ENCODE results near the gene TOPBP1. TPM values are rescaled to one million over a fixed set of nuclear protein-coding genes. Genes with fewer than 3 reads are reported as not detected.
"Not testable (repeated sequence)": the region's sequence is repeated elsewhere in the genome, so short reads cannot be mapped to it uniquely, and the experiment has no call there.

TOPBP1 gene
- total RNA-seq, 1 donor from 2014 or later = 18.1 TPM

DNA sequence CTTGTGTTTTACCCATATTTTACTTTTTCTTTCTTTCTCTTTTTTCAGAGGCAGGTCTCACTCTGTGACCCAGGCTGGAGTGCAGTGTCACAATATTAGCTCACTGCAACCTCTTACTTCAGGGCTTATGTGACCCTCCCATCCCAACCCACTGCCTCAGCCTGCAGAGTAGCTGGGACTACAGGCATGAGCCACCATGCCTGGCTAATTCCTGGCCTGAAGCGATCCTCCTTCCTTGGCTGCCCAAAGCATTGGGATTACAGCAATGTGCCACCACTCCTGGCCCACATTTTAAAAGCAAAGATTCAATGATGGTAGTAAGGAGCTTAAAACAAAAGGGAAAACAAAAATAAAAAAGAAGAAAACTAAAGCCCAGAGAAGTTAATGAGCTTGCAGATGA, 99.4 kb downstream of the TOPBP1 start:
- TF ChIP-seq, protein P1, sequence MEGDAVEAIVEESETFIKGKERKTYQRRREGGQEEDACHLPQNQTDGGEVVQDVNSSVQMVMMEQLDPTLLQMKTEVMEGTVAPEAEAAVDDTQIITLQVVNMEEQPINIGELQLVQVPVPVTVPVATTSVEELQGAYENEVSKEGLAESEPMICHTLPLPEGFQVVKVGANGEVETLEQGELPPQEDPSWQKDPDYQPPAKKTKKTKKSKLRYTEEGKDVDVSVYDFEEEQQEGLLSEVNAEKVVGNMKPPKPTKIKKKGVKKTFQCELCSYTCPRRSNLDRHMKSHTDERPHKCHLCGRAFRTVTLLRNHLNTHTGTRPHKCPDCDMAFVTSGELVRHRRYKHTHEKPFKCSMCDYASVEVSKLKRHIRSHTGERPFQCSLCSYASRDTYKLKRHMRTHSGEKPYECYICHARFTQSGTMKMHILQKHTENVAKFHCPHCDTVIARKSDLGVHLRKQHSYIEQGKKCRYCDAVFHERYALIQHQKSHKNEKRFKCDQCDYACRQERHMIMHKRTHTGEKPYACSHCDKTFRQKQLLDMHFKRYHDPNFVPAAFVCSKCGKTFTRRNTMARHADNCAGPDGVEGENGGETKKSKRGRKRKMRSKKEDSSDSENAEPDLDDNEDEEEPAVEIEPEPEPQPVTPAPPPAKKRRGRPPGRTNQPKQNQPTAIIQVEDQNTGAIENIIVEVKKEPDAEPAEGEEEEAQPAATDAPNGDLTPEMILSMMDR (IDR thresholded peaks at IDR 0.05) = no peak
- no peaks in the 10 kb centered on the region for H3K27me3 Mint-ChIP-seq (ENCODE audit: low read depth)
- H3K4me1 Mint-ChIP-seq (ENCODE audit: low read depth) = peaks cover 14% of the 10 kb centered on the region
- H3K27ac Mint-ChIP-seq (ENCODE audit: unreplicated experiment) = no peak overlapping the region
- H3K4me3 Mint-ChIP-seq (ENCODE audit: unreplicated experiment) = no peak overlapping the region
- peaks cover 2% of the 10 kb centered on the region for H3K9me3 Mint-ChIP-seq (ENCODE audit: low read depth)
- no peak for DNase-seq (ENCODE audit: low spot score)
- no peaks in the 10 kb centered on the region for H3K36me3 Mint-ChIP-seq (ENCODE audit: low read depth)

DNA sequence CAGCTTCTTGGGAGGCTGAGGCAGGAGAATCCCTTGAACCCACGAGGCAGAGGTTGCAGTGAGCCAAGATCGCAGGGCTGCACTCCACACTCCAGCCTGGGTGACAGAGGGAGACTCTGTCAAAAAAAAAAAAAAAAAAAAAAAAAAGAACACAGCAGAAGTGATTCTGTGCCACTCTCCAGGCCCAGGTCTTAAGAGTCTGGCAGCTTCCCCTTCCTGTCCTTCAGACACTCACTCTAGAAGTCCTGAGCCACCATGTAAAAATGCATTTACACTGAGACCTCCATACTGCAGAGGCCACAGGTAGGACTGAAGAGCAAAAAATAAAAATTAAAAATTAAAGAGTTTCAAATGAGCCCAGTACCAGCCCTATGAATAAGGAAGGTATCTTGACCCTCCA, 100.1 kb downstream of the TOPBP1 start:
- TF ChIP-seq, protein P1 (IDR thresholded peaks at IDR 0.05) = no peak
- Mint-ChIP-seq H3K4me1 (ENCODE audit: low read depth) (peaks cover 14% of the 10 kb centered on the region), H3K9me3 (ENCODE audit: low read depth) (peaks cover 2% of the 10 kb centered on the region), H3K27ac (ENCODE audit: unreplicated experiment) (no peak overlapping the region), H3K36me3 (ENCODE audit: low read depth) (no peaks in the 10 kb centered on the region), H3K27me3 (ENCODE audit: low read depth) (no peaks in the 10 kb centered on the region), H3K4me3 (ENCODE audit: unreplicated experiment) (no peak overlapping the region)
- DNase-seq (ENCODE audit: low spot score) = no peak

DNA sequence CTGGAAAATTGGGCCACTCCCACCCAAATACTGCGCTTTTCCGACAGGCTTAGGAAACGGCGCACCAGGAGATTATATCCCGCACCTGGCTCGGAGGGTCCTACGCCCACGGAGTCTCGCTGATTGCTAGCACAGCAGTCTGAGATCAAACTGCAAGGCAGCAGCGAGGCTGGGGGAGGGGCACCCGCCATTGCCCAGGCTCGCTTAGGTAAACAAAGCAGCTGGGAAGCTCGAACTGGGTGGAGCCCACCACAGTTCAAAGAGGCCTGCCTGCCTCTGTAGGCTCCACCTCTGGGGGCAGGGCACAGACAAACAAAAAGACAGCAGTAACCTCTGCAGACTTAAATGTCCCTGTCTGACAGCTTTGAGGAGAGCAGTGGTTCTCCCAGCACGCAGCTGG, 110.2 kb downstream of the TOPBP1 start:
- peaks cover 21% of the 10 kb centered on the region for H3K4me1 Mint-ChIP-seq (ENCODE audit: low read depth)

More for the DNA sequence above, 110.2 kb downstream of the TOPBP1 start:
- H3K27ac Mint-ChIP-seq (ENCODE audit: unreplicated experiment); H3K4me3 Mint-ChIP-seq (ENCODE audit: unreplicated experiment); H3K36me3 Mint-ChIP-seq (ENCODE audit: low read depth); H3K9me3 Mint-ChIP-seq (ENCODE audit: low read depth); DNase-seq (ENCODE audit: low spot score); H3K27me3 Mint-ChIP-seq (ENCODE audit: low read depth): not testable (repeated sequence)

Other genes starting within 250 kb of the TOPBP1 start
- 133 to 192 TPM (median 184 TPM) in 3 replicates for gene CDV3, start 88.3 kb downstream of the TOPBP1 start, total RNA-seq
- gene TF, start 84.5 kb upstream of the TOPBP1 start, total RNA-seq = 1.2 to 3.8 TPM (median 2.2 TPM) in 3 replicates
- 94.0 to 122 TPM (median 99.3 TPM) in 3 replicates for gene SRPRB, start 143.9 kb upstream of the TOPBP1 start, total RNA-seq
- 16.2 to 29.6 TPM (median 25.7 TPM) in 3 replicates for gene RAB6B, start 233.9 kb upstream of the TOPBP1 start, total RNA-seq